Measurements from ENCODE around the gene CDT1. TPM values are rescaled to one million over a fixed set of nuclear protein-coding genes. Genes with fewer than 3 reads are reported as not detected.

CDT1 gene
- polyA plus RNA-seq (2012; ENCODE audit: missing spikeins): 6.4 TPM

- DNase-seq (ENCODE audit: insufficient read length) (peak; percentile 100), FAIRE-seq (peak; percentile 100)
- TF ChIP-seq POLR2A (IDR thresholded peaks at IDR 0.05; ENCODE audit: low read depth, low read length) (peak; percentile 62; the same call in 1 of the 2 replicates), TAF1 (IDR thresholded peaks at IDR 0.05; ENCODE audit: borderline replicate concordance, low read depth, low read length) (0 out of 2 replicates have a peak, but pooled peaks have one; percentile 22), POLR2AphosphoS5 (IDR thresholded peaks at IDR 0.05; ENCODE audit: low read depth, low read length) (peak; percentile 48; the same call in 1 of the 2 replicates)
Measured at GRCh38 chr16:88803264-88803987, at the start of gene CDT1. TSS of gene CDT1 (plus strand) at chr16:88803789. CDS start at chr16:88803832, 43 bp downstream.

- FAIRE-seq (no peak), DNase-seq (ENCODE audit: insufficient read length) (no peak)
- TF ChIP-seq POLR2A (IDR thresholded peaks at IDR 0.05; ENCODE audit: low read depth, low read length): no peak
- TF ChIP-seq POLR2AphosphoS5 (IDR thresholded peaks at IDR 0.05; ENCODE audit: low read depth, low read length): no peak
- TF ChIP-seq TAF1 (IDR thresholded peaks at IDR 0.05; ENCODE audit: borderline replicate concordance, low read depth, low read length): no peak
Measured at GRCh38 chr16:88754109-88754911, 49.3 kb upstream of the CDT1 start.

GRCh38 chr16:88754912-88755744, 48.5 kb upstream of the CDT1 start:
- TF ChIP-seq TAF1 (IDR thresholded peaks at IDR 0.05; ENCODE audit: borderline replicate concordance, low read depth, low read length): no peak
- TF ChIP-seq POLR2A (IDR thresholded peaks at IDR 0.05; ENCODE audit: low read depth, low read length): no peak
- no peak for TF ChIP-seq POLR2AphosphoS5 (IDR thresholded peaks at IDR 0.05; ENCODE audit: low read depth, low read length)
- DNase-seq (ENCODE audit: insufficient read length) (no peak), FAIRE-seq (no peak)

GRCh38 chr16:88755745-88756443, 47.7 kb upstream of the CDT1 start:
- TF ChIP-seq POLR2AphosphoS5 (IDR thresholded peaks at IDR 0.05; ENCODE audit: low read depth, low read length): no peak
- TF ChIP-seq TAF1 (IDR thresholded peaks at IDR 0.05; ENCODE audit: borderline replicate concordance, low read depth, low read length): no peak
- no peak for TF ChIP-seq POLR2A (IDR thresholded peaks at IDR 0.05; ENCODE audit: low read depth, low read length)
- FAIRE-seq (no peak), DNase-seq (ENCODE audit: insufficient read length) (no peak)

- DNase-seq (ENCODE audit: insufficient read length): no peak
- FAIRE-seq: no peak
- TF ChIP-seq POLR2AphosphoS5 (IDR thresholded peaks at IDR 0.05; ENCODE audit: low read depth, low read length): no peak
- TF ChIP-seq POLR2A (IDR thresholded peaks at IDR 0.05; ENCODE audit: low read depth, low read length): no peak
- no peak for TF ChIP-seq TAF1 (IDR thresholded peaks at IDR 0.05; ENCODE audit: borderline replicate concordance, low read depth, low read length)
Measured at GRCh38 chr16:88758227-88758943, 45.2 kb upstream of the CDT1 start.

GRCh38 chr16:88758944-88759244, 44.7 kb upstream of the CDT1 start:
- FAIRE-seq (no peak), DNase-seq (ENCODE audit: insufficient read length) (no peak)
- TF ChIP-seq POLR2A (IDR thresholded peaks at IDR 0.05; ENCODE audit: low read depth, low read length) (no peak), TAF1 (IDR thresholded peaks at IDR 0.05; ENCODE audit: borderline replicate concordance, low read depth, low read length) (no peak), POLR2AphosphoS5 (IDR thresholded peaks at IDR 0.05; ENCODE audit: low read depth, low read length) (no peak)

- FAIRE-seq (no peak), DNase-seq (ENCODE audit: insufficient read length) (no peak)
- TF ChIP-seq POLR2A (IDR thresholded peaks at IDR 0.05; ENCODE audit: low read depth, low read length) (no peak), TAF1 (IDR thresholded peaks at IDR 0.05; ENCODE audit: borderline replicate concordance, low read depth, low read length) (no peak), POLR2AphosphoS5 (IDR thresholded peaks at IDR 0.05; ENCODE audit: low read depth, low read length) (no peak)
Measured at GRCh38 chr16:88759245-88759975, 44.2 kb upstream of the CDT1 start.

- no peak for DNase-seq (ENCODE audit: insufficient read length)
- TF ChIP-seq TAF1 (IDR thresholded peaks at IDR 0.05; ENCODE audit: borderline replicate concordance, low read depth, low read length) (no peak), POLR2AphosphoS5 (IDR thresholded peaks at IDR 0.05; ENCODE audit: low read depth, low read length) (no peak), POLR2A (IDR thresholded peaks at IDR 0.05; ENCODE audit: low read depth, low read length) (no peak)
- no peak for FAIRE-seq
Measured at GRCh38 chr16:88759976-88760350, 43.6 kb upstream of the CDT1 start.

- no peak for DNase-seq (ENCODE audit: insufficient read length)
- no peak for FAIRE-seq
Measured at GRCh38 chr16:88760424-88761142, 43.0 kb upstream of the CDT1 start.

More at GRCh38 chr16:88760424-88761142, 43.0 kb upstream of the CDT1 start:
- TF ChIP-seq POLR2AphosphoS5 (IDR thresholded peaks at IDR 0.05; ENCODE audit: low read depth, low read length) (no peak), TAF1 (IDR thresholded peaks at IDR 0.05; ENCODE audit: borderline replicate concordance, low read depth, low read length) (no peak), POLR2A (IDR thresholded peaks at IDR 0.05; ENCODE audit: low read depth, low read length) (no peak)
